OCI-LY7 (cell line): Measurements from ENCODE around the gene VWA8. TPM values are rescaled to one million over a fixed set of nuclear protein-coding genes. Genes with fewer than 3 reads are reported as not detected.
"Not testable (repeated sequence)": the region's sequence is repeated elsewhere in the genome, so short reads cannot be mapped to it uniquely, and the experiment has no call there.

Experiments used
- BruUV-seq: library from RNA; stranded (reverse); fragments of 400-500 nt; replicated peaks from 2 replicates; lab custom pipeline; 2021; lab: Mats Ljungman, UMichigan
- CTCF ChIA-PET: fragments of 300-600 bp; sonication (Branson Sonifier 250); formaldehyde crosslinking; loops from one replicate; lab custom pipeline; 2022; ENCODE audit warnings: antibody characterized with exemption; ENCODE audit not compliant: unreplicated experiment; lab: Charles Lee
- POLR2A ChIA-PET: fragments of 300-600 bp; sonication (Branson Sonifier 250); formaldehyde crosslinking; loops from one replicate; lab custom pipeline; 2022; ENCODE audit warnings: antibody characterized with exemption; lab: Charles Lee
- DNase-seq: peaks from one replicate; pipeline ENCODE4 v3.0.0-alpha.2; 2015; ENCODE audit warnings: low spot score
- H2AFZ ChIP-seq: fragments of 200-600 bp; sonication (generic), shearing (Covaris generic); 2 replicates; pipeline ENCODE4 v1.6.1; 2014; ENCODE audit warnings: mild to moderate bottlenecking, antibody characterized with exemption, low read length, moderate library complexity
- H3K27ac ChIP-seq: fragments of 200-600 bp; sonication (generic); 2 replicates; pipeline ENCODE4 v1.5.1; 2014; ENCODE audit warnings: mixed run types, low read depth, mild to moderate bottlenecking, moderate library complexity, low read length, inconsistent platforms; ENCODE audit not compliant: poor library complexity, severe bottlenecking
- H3K36me3 ChIP-seq: fragments of 200-600 bp; sonication (generic); 2 replicates; pipeline ENCODE4 v1.6.1; 2014; ENCODE audit warnings: mild to moderate bottlenecking, antibody characterized with exemption, low read length, moderate library complexity, mixed read lengths; ENCODE audit not compliant: insufficient read depth
- H3K4me1 ChIP-seq: fragments of 200-600 bp; sonication (generic); 2 replicates; pipeline ENCODE4 v1.5.1; 2014; ENCODE audit warnings: mild to moderate bottlenecking, low read length; ENCODE audit not compliant: insufficient read depth, poor library complexity, severe bottlenecking
- H3K4me2 ChIP-seq: fragments of 200-600 bp; sonication (generic); 2 replicates; pipeline ENCODE4 v1.6.1; 2014; ENCODE audit warnings: mild to moderate bottlenecking, low read length
- H3K4me3 ChIP-seq: fragments of 200-600 bp; sonication (generic); 2 replicates; pipeline ENCODE4 v1.5.1; 2014; ENCODE audit warnings: mild to moderate bottlenecking, low read depth, low read length; ENCODE audit not compliant: poor library complexity, severe bottlenecking
- H3K79me2 ChIP-seq: fragments of 200-600 bp; sonication (generic); 2 replicates; pipeline ENCODE4 v1.6.1; 2016; ENCODE audit warnings: low read depth, mild to moderate bottlenecking, low read length, moderate library complexity, mixed read lengths; ENCODE audit not compliant: insufficient read depth
- H3K9me2 ChIP-seq: fragments of 200-600 bp; sonication (generic); 2 replicates; pipeline ENCODE4 v1.6.1; 2016; ENCODE audit warnings: mild to moderate bottlenecking, low read length, mixed read lengths; ENCODE audit not compliant: insufficient read depth
- H3K9me3 ChIP-seq: fragments of 200-600 bp; sonication (generic); 2 replicates; pipeline ENCODE4 v1.6.1; 2014; ENCODE audit warnings: mild to moderate bottlenecking, mixed run types, low read length, mixed read lengths
- H4K20me1 ChIP-seq: fragments of 200-600 bp; sonication (generic); 2 replicates; pipeline ENCODE4 v1.6.1; 2014; ENCODE audit warnings: mild to moderate bottlenecking, antibody characterized with exemption, low read length, moderate library complexity, mixed read lengths; ENCODE audit not compliant: insufficient read depth
- CTCF ChIP-seq: fragments of 200-600 bp; sonication (generic); conservative IDR thresholded peaks from 2 replicates; pipeline ENCODE4 v1.5.1; 2014; ENCODE audit warnings: mild to moderate bottlenecking, antibody characterized with exemption, low read length, moderate library complexity, mixed read lengths
- EZH2phosphoT487 ChIP-seq: fragments of 200-600 bp; sonication (generic); IDR thresholded peaks from 2 replicates; pipeline ENCODE4 v1.6.1; 2018; ENCODE audit warnings: low read depth, borderline replicate concordance, mild to moderate bottlenecking, mixed run types, antibody characterized with exemption, low read length, moderate library complexity, mixed read lengths
- intact Hi-C: fragments of 100-400 bp; cut with micrococcal nuclease; formaldehyde crosslinking; loops from one replicate; pipeline ENCODE4 v1.10.0; 2022; ENCODE audit not compliant: unreplicated experiment
- total RNA-seq, 2 experiments: library from RNA; depleted of rRNA in 1 of 2; stranded (reverse); fragments of >200 nt in 1 of 2; shearing (Covaris generic) in 1 of 2; gene quantifications; 2 replicates each; pipeline ENCODE4 v1.2.3, GENCODE V29; 2014 to 2022

VWA8 gene
- total RNA-seq, 2 experiments from 2014 or later: 26.4 to 31.5 TPM

GRCh38 chr13:41650706-41651105 lies 310.2 kb downstream of the VWA8 start:
- Histone ChIP-seq H3K9me2 (no peaks in the 10 kb centered on the region), H3K4me2 (no peak overlapping the region), H3K79me2 (no peaks in the 10 kb centered on the region), H3K4me1 (peaks cover 54% of the 10 kb centered on the region), H3K36me3 (no peaks in the 10 kb centered on the region), H4K20me1 (no peaks in the 10 kb centered on the region), H3K9me3 (no peaks in the 10 kb centered on the region; the same call in 1 of the 2 replicates), H3K27ac (no peak overlapping the region), H2AFZ (no peak overlapping the region), H3K4me3 (no peak overlapping the region)
- intact Hi-C loops: loop anchor here (10.0 kb wide), 1 partner anchor 576 kb away; no protein-coding TSS in a partner anchor
- BruUV-seq: no TSS peak
- ChIA-PET CTCF (interaction anchor here (0.8 to 1.2 kb wide), 2 partner anchors 191 to 268 kb away, joined by 3 to 4 read pairs; no protein-coding TSS in a partner anchor), POLR2A (interaction anchor here (0.6 to 1.7 kb wide), 6 partner anchors 21 to 244 kb away, joined by 3 to 10 read pairs (median 4); no protein-coding TSS in a partner anchor)
- DNase-seq: no peak
- TF ChIP-seq CTCF: no peak
- TF ChIP-seq EZH2phosphoT487: no peak

GRCh38 chr13:41649659-41650058 lies 311.2 kb downstream of the VWA8 start:
- H3K36me3 ChIP-seq: no peaks in the 10 kb centered on the region
- H2AFZ ChIP-seq: no peak overlapping the region
- no TSS peak for BruUV-seq
- no peak overlapping the region for H3K4me3 ChIP-seq
- TF ChIP-seq CTCF (peak; percentile 71), EZH2phosphoT487 (no peak)
- no peaks in the 10 kb centered on the region; the same call in 1 of the 2 replicates for H3K9me3 ChIP-seq
- no peaks in the 10 kb centered on the region for H4K20me1 ChIP-seq
- no peaks in the 10 kb centered on the region for H3K79me2 ChIP-seq
- H3K4me2 ChIP-seq: no peak overlapping the region
- no peak overlapping the region for H3K27ac ChIP-seq
- ChIA-PET POLR2A (interaction anchor here (0.6 to 1.7 kb wide), 6 partner anchors 14 to 190 kb away, joined by 3 to 10 read pairs (median 4); no protein-coding TSS in a partner anchor), CTCF (interaction anchor here (0.8 to 1.2 kb wide), 2 partner anchors 190 to 267 kb away, joined by 3 to 4 read pairs; no protein-coding TSS in a partner anchor)
- peaks cover 50% of the 10 kb centered on the region for H3K4me1 ChIP-seq
- no peaks in the 10 kb centered on the region for H3K9me2 ChIP-seq
- peak; percentile 60 for DNase-seq
- intact Hi-C loops: loop anchor here (10.0 kb wide), 1 partner anchor 575 kb away; no protein-coding TSS in a partner anchor

GRCh38 chr13:41648314-41648935 lies 312.5 kb downstream of the VWA8 start:
- POLR2A ChIA-PET: interaction anchor here (0.8 to 1.6 kb wide), 7 partner anchors 15 to 238 kb away, joined by 3 to 6 read pairs (median 3); no protein-coding TSS in a partner anchor
- Histone ChIP-seq H3K79me2 (no peaks in the 10 kb centered on the region), H3K9me2 (no peaks in the 10 kb centered on the region), H3K4me3 (no peak overlapping the region), H3K4me1 (peaks cover 51% of the 10 kb centered on the region), H3K4me2 (no peak overlapping the region), H4K20me1 (no peaks in the 10 kb centered on the region), H3K36me3 (no peaks in the 10 kb centered on the region), H3K27ac (no peak overlapping the region), H3K9me3 (no peaks in the 10 kb centered on the region), H2AFZ (no peak overlapping the region)
- TF ChIP-seq CTCF (no peak), EZH2phosphoT487 (no peak)
- BruUV-seq: no TSS peak
- intact Hi-C loops: no loop called here
- no peak for DNase-seq
- CTCF ChIA-PET: no interaction called here

GRCh38 chr13:41647699-41648313 lies 313.1 kb downstream of the VWA8 start:
- H3K4me3 ChIP-seq, CTCF ChIA-PET, H4K20me1 ChIP-seq, DNase-seq, H3K9me2 ChIP-seq, H3K36me3 ChIP-seq, H3K9me3 ChIP-seq, H3K79me2 ChIP-seq, intact Hi-C loops, H2AFZ ChIP-seq, H3K27ac ChIP-seq, BruUV-seq, H3K4me2 ChIP-seq: not testable (repeated sequence)
- H3K4me1 ChIP-seq: peaks cover 51% of the 10 kb centered on the region
- POLR2A ChIA-PET: interaction anchor here (0.9 to 1.6 kb wide), 5 partner anchors 14 to 237 kb away, joined by 3 to 6 read pairs (median 5); no protein-coding TSS in a partner anchor
